ENCODE results near the gene HLA-B. TPM values are rescaled to one million over a fixed set of nuclear protein-coding genes. Genes with fewer than 3 reads are reported as not detected.

HLA-B gene
- total RNA-seq, 1 experiment from 2014 or later, result 124 TPM

GRCh38 chr6:31321820-31322219 lies 35.2 kb downstream of the HLA-B start:
- H3K36me3 Mint-ChIP-seq, result peaks cover 7% of the 10 kb centered on the region
- no peaks in the 10 kb centered on the region for H3K4me1 Mint-ChIP-seq
- peak; percentile 40 for DNase-seq (ENCODE audit: low spot score)
- H3K27ac Mint-ChIP-seq, result no peak overlapping the region
- ChIA-PET CTCF (interaction anchor here (0.8 to 2.3 kb wide), 3 partner anchors 23 to 126 kb away, joined by 3 to 10 read pairs (median 3); no protein-coding TSS in a partner anchor), POLR2A (no interaction called here)
- peaks cover 6% of the 10 kb centered on the region; the same call in 1 of the 2 replicates for H3K27me3 Mint-ChIP-seq (ENCODE audit: low read depth)
- ATAC-seq, result peak; percentile 90
- no peak overlapping the region for H3K4me3 Mint-ChIP-seq
- peaks cover 14% of the 10 kb centered on the region for H3K9me3 Mint-ChIP-seq
- no peak for TF ChIP-seq GABPB1 (CRISPR knock-in tag; IDR thresholded peaks at IDR 0.05)
- no peak for TF ChIP-seq CREM (CRISPR knock-in tag; IDR thresholded peaks at IDR 0.05)
- no peak for TF ChIP-seq ATF2 (CRISPR knock-in tag; IDR thresholded peaks at IDR 0.05; ENCODE audit: borderline replicate concordance, low read depth)
- TF ChIP-seq E2F5 (CRISPR knock-in tag; IDR thresholded peaks at IDR 0.05), result no peak
- TF ChIP-seq USF1 (CRISPR knock-in tag; IDR thresholded peaks at IDR 0.05), result no peak
- TF ChIP-seq SMAD4 (CRISPR knock-in tag; IDR thresholded peaks at IDR 0.05), result no peak
- no peak for TF ChIP-seq ERG (CRISPR knock-in tag; IDR thresholded peaks at IDR 0.05)
- no peak for TF ChIP-seq ZNF532 (CRISPR knock-in tag; IDR thresholded peaks at IDR 0.05; ENCODE audit: borderline replicate concordance)
- no peak for TF ChIP-seq ZSCAN18 (CRISPR knock-in tag; IDR thresholded peaks at IDR 0.05)
- TF ChIP-seq ZNF416 (CRISPR knock-in tag; IDR thresholded peaks at IDR 0.05), result no peak
- no peak for TF ChIP-seq HMGXB4 (CRISPR knock-in tag; IDR thresholded peaks at IDR 0.05)
- TF ChIP-seq CBFB (CRISPR knock-in tag; IDR thresholded peaks at IDR 0.05; ENCODE audit: low read depth), result no peak
- no peak for TF ChIP-seq ZNF425 (CRISPR knock-in tag; conservative IDR thresholded peaks at IDR 0.05)
- TF ChIP-seq ZNF232 (CRISPR knock-in tag; IDR thresholded peaks at IDR 0.05), result no peak
- no peak for TF ChIP-seq TP53 (CRISPR knock-in tag; IDR thresholded peaks at IDR 0.05)
